Left colon (tissue), 2 donors: Measurements from ENCODE around the gene FAM107B. TPM values are rescaled to one million over a fixed set of nuclear protein-coding genes. Genes with fewer than 3 reads are reported as not detected.
"Not testable (repeated sequence)": the region's sequence is repeated elsewhere in the genome, so short reads cannot be mapped to it uniquely, and the experiment has no call there.

Experiments
- ATAC-seq: fragments of 200-7000 bp; cut with Tn5 transposase; one replicate; pipeline ENCODE4 v1.9.1; 2020; ENCODE audit warnings: mild to moderate bottlenecking, moderate library complexity
- DNase-seq, 2 donors: peaks; one replicate each; pipeline ENCODE4 v3.0.0-alpha.2; 2020
- intact Hi-C, 2 donors: fragments of 100-400 bp; cut with DNase I in 1 of 2; cut with micrococcal nuclease in 1 of 2; formaldehyde crosslinking; loops; one replicate each; pipeline versions ENCODE4 v1.11.2 to v1.14.0; 2022; cut with DNase I, micrococcal nuclease
- total RNA-seq, 2 donors: library from RNA; stranded (reverse); fragmentation: NEBNext Ultra II Directional; extraction: Animal tissue kit (Norgen Biotek cat#: 25700); gene quantifications; one replicate each; pipeline ENCODE4 v1.2.1, GENCODE V29; 2021
- donor health status: DM: no; HTN: no; CAD: no.
- donor health status: DM: yes; HTN: yes; CAD: no.

Gene FAM107B
- total RNA-seq, 2 donors from 2014 or later, result 55.1 to 87.8 TPM

DNA sequence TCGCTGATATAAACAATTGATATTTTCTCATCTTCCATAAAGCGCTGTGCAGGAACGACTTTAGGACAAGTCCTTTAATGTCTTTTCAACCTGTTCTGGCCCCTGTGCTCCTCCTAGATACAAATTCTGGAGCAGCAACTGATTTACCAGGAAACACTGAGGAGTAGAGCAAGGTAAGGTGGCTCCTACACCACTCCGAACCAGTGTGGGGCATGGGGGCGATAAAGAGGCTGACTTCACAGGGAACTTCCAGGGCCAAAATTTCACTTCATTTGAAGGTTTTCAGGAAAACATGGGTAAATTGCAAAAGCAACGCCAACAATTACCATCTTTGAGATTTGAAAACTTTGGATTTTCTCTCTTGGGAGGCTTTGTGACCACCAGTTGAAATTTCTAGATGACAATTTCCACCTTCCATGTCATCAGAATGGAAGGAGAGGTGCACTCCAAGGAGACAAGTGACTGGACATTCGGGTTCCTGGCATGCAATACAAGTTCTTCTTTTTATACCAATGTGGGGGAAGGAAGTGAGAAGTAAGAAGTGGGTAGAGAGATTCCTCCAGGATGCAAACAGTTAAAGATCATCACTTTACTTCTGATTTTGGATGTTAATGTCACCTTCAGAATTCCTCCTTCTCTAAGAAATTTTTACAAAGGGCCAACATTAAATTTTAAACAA, 118.5 kb downstream of the FAM107B start:
- intact Hi-C loops, result no loop called here
- ATAC-seq (no peak), DNase-seq (no peak)

DNA sequence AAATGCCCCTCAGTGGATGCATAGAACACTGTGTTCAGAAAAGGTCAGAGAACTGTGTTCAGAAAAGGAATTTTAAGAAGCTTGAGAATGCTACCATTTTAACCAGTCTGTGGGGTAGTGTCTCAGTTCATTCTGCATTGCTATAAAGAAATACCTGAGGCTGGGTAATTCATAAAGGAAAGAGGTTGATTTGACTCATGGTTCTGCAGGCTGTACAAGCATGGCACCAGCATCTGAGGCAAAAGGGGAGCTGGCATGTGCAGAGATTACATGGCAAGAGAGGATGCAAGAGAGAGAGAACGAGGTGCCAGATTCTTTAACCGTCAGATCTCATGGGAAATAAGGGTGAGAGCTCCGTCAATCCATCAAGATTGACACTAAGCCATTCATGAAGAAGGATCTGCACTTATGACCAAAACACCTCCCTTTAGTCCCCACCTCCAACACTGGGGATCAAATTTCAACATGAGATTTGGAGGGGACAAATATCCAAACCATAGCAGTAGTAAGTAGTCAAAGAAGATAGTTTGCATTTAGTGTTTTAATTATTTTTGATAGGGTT, 119.8 kb downstream of the FAM107B start:
- intact Hi-C loops, result no loop called here
- ATAC-seq (no peak), DNase-seq (no peak)

DNA sequence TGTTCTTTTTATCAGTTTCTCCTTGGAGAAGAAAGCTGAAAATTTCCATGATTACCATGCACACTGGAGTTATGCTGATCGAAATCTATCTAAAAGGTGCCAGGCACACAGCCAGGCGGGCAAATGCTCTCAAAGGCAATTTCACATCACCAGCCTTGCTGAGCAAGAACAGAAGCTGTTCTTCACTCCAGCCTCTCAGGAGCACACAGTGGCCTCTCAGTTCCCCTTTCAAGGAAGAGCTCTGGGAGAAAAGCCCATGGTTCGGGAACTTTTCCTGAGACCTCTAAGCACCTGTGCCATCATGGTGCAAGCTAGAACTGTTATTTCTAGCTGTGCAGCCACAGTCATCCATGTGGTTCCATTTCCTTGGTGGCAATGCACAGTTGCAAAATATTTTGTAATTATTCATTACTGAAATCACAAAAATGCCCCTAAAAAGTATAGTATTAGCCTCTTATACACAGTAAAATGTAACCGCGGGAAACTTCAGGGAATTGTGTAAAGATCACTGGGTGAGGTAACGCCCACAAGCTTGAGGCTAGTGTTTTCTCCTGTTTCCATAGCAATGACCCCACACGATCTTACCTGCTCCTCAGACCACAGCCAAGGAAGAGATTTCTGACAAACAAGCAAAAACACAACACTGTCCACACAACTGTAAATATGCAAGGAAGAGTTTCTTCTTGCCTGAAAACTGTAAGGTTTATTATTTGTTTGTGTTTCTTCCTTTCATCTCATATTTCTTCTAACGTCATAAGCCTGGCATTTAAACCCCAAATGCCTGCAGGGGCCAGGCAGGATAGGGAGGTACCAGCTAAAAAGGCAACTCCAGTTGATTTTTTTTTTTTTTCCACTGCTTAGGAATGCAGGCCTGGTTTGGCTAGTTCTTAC, 121.2 kb downstream of the FAM107B start:
- intact Hi-C loops, result no loop called here
- ATAC-seq, result peak; percentile 66
- no peak for DNase-seq

GRCh38 chr10:14652816-14653215, 121.9 kb downstream of the FAM107B start:
- intact Hi-C loops, result no loop called here
- no peak for DNase-seq
- no peak for ATAC-seq

DNA sequence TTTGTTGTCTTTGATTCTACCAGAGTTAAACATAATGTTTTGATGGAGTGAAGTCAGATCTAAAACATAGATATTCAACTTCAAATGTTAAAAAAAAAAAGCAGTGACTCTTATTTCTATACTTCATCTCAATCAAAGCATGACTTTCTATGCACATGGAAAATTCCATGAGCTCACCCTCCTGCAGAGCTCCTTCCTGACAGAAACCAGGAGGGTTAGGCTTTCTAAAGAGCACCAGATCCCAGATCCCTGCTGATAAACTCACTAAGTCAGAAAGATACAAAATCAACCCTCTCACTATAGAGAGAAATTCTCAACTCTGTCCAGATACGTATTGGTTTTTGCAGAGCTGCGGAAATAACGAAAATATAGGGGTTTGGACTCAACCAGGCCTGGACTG, 122.6 kb downstream of the FAM107B start:
- ATAC-seq (no peak), DNase-seq (no peak)
- intact Hi-C loops, result no loop called here

- intact Hi-C loops, result no loop called here
- no peak for ATAC-seq
- no peak for DNase-seq
Observed at GRCh38 chr10:14649739-14650138, 125.0 kb downstream of the FAM107B start.

- no peak for DNase-seq
- no peak for ATAC-seq
- intact Hi-C loops, result no loop called here
Observed at GRCh38 chr10:14648946-14649345, 125.8 kb downstream of the FAM107B start.

- peak; percentile 96 for ATAC-seq
- intact Hi-C loops, result no loop called here
- peak; percentile 63 to 76 for DNase-seq
Observed at GRCh38 chr10:14648005-14648765, 126.5 kb downstream of the FAM107B start.

GRCh38 chr10:14645239-14645960, 129.3 kb downstream of the FAM107B start:
- DNase-seq (no peak), ATAC-seq (no peak)
- intact Hi-C loops, result no loop called here

- ATAC-seq, result no peak
- no peak for DNase-seq
- intact Hi-C loops, result no loop called here
Observed at GRCh38 chr10:14639637-14640036, 135.1 kb downstream of the FAM107B start.

DNA sequence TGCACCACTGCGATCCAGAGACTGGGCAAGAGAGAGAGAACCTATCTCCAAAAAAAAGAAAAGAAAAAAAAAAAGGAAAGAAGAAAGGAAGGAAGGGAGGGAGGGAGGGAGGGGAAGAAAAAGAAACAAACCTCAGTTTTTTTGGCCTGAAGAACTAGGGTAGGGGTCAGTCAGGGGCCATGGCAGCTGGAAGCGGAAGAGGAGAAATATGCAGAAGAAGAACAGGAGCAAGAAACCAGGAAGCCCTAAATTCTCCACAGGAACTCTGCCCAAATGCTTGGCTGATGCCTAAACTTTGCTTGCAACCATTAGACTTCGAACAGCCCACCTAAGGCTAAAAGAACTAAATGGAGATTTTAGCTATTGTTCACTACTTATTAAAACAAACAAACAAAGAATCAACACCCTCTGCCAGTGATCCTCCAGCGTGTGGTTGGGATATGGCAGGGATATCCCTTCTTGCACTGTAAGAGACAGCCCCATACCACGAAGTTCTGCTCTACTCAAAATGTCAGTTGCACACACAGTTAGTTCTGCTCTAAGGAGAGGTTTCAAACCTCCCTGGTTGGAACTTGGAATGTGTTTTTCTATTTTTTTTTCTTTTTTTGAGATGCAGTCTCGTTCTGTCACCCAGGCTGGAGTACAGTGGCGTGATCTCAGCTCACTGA, 139.5 kb downstream of the FAM107B start:
- ATAC-seq, result no peak
- intact Hi-C loops, result no loop called here
- DNase-seq, result no peak

GRCh38 chr10:14634572-14634971, 140.1 kb downstream of the FAM107B start:
- DNase-seq, ATAC-seq, intact Hi-C loops: not testable (repeated sequence)

DNA sequence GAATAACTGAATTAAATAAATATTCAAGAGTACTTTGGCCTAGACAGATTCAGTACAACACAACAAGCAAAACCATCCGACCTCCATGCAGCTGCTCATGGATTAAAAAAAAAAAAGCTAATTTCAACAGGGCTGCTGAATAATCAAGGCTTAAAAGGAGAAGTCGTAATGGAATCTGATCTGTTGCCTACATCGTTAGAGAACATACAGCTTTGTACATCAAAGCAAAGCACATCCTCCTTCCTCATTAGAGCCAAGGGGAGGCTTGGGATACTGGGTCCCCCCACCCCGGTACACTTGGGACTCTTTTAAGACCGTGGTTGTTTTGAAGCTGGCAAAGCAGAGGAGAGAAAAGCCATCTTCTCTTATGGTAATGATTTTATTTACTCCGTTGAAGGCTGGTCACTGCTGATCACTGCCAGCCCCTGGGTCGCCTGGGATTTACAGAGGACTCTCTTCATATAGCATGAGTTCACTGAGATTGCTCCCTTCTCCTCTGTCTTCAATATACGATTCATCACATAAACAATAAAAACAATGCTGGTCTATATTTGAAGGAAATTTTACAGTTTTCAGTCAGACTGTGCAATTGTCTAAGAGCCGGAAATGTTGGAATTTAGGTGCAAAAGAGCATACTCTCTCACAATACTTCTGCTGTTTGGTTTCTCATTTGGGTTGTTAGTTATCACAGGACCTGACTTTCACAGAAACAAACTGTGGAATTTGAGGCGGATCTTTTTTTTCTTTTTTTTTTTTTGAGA, 148.8 kb downstream of the FAM107B start:
- DNase-seq (no peak), ATAC-seq (no peak)
- intact Hi-C loops, result no loop called here

DNA sequence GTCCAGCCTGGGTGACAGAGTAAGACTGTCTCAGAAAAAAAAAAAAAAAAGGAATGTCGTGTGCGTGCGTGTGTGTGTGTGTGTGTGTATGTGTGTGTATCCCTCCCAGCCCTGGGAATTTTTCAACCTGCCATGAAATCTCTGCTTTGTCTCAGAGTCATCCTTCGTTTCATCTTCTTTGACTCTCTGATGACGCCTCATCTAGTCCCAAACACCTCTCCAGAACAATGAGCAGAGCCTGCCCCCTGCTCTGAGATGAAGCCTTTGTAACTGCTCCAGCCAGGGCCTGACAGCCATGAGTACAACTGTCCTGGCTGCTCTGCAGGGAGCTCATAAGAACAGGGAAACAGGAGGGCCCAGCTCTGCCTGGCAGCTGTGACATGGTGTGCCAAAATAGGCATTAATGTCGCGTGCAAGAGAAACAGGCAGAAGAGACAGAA, 149.5 kb downstream of the FAM107B start:
- DNase-seq, result no peak
- intact Hi-C loops, result no loop called here
- no peak for ATAC-seq

DNA sequence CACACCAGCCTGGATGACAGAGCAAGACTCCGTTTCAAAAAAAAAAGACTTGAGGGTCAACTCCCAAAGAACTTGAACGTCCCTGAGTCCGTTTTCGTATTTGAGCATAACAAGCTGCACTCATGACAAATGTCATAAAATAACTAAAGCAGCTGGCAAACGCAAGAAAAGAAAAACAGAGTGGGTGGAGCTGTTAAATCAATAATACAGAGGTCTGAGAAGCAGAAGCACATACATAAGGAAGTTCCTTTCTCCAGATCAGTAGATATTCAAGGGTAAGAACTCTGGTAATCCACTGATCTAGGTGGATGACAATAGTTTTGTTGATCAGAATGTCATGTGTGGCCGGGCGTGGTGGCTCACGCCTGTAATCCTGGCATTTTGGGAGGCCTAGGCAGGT, 150.1 kb downstream of the FAM107B start:
- intact Hi-C loops, result no loop called here
- DNase-seq, result no peak

DNA sequence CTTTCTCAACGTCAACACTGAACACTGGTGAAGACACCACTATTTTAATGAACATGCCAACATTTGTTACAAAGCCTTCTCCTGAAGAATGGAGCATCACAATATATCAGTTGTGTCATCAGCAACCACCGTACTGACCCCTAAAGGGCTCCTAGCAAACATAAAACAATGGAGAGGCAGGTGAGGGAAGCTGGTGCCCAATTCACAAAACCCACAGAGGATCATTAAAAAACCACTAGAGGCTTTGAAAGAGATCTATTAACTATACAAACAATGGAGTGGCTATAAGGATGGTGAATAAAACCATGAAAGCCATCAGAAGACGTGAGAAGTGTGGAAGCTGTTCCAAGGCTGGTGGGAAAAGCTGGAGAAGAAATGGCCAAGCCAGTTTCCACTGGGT, 150.8 kb downstream of the FAM107B start:
- intact Hi-C loops, result no loop called here
- DNase-seq, result no peak
- ATAC-seq, result no peak

More for the DNA sequence above, 150.1 kb downstream of the FAM107B start:
- peak; percentile 92 for ATAC-seq

- ATAC-seq (no peak), DNase-seq (no peak)
- intact Hi-C loops, result no loop called here
Observed at GRCh38 chr10:14621037-14621436, 153.7 kb downstream of the FAM107B start.
